GM12878 (cell line): Measurements from ENCODE around the gene SLC12A7. TPM values are rescaled to one million over a fixed set of nuclear protein-coding genes. Genes with fewer than 3 reads are reported as not detected.

Experiments used
- ATAC-seq: fragments of 200-7000 bp; cut with Tn5 transposase; 3 replicates; pipeline ENCODE4 v1.9.1; 2020; ENCODE audit warnings: mild to moderate bottlenecking, moderate library complexity
- BruUV-seq: library from RNA; stranded (reverse); fragments of 400-500 nt; replicated peaks from 2 replicates; lab custom pipeline; 2021; lab: Mats Ljungman, UMichigan
- CTCF ChIA-PET: fragments of 300-600 bp; sonication (Branson Sonifier 250); formaldehyde crosslinking; extraction: SDS; loops from one replicate; lab custom pipeline; 2021; ENCODE audit warnings: inconsistent platforms; lab: Yijun Ruan, JAX
- POLR2A ChIA-PET: fragments of 350-600 bp; formaldehyde crosslinking; extraction: SDS; loops from one replicate; lab custom pipeline; 2021; ENCODE audit warnings: inconsistent platforms; lab: Charles Lee
- RAD21 ChIA-PET: fragments of 300-600 bp; sonication (Branson Sonifier 250); formaldehyde crosslinking; loops from one replicate; lab custom pipeline; 2023; ENCODE audit warnings: antibody characterized with exemption; ENCODE audit not compliant: unreplicated experiment; lab: Charles Lee
- SMC1A ChIA-PET: fragments of 300-600 bp; sonication (Branson Sonifier 250); formaldehyde crosslinking; loops from one replicate; lab custom pipeline; 2023; ENCODE audit not compliant: unreplicated experiment, uncharacterized antibody; lab: Charles Lee
- DNase-seq: peaks from one replicate; pipeline ENCODE4 v3.0.0-alpha.2; 2011; ENCODE audit warnings: low read depth, low spot score
- FAIRE-seq: peaks from 3 replicates; lab custom pipeline; 2011; peaks lifted over from hg19 to GRCh38; lab: Jason Lieb, UNC
- H2AFZ ChIP-seq: 2 replicates; pipeline ENCODE4 v1.6.0; 2011; ENCODE audit warnings: low read depth, low read length, control low read depth; ENCODE audit not compliant: control insufficient read depth
- H3K27ac ChIP-seq: 2 replicates; pipeline ENCODE4 v1.5.1; 2011; ENCODE audit warnings: control low read depth; ENCODE audit not compliant: control insufficient read depth, insufficient read depth
- H3K27me3 ChIP-seq, 2 experiments: replicated peaks in 1 of 2; 2 replicates each; pipeline versions ENCODE4 v1.6.0 to v1.6.1; 2011; ENCODE audit warnings: low read length in 1 of 2; ENCODE audit not compliant: control insufficient read depth in 2 of 2, insufficient read depth in 2 of 2
- H3K36me3 ChIP-seq, 2 experiments: 2 replicates each; pipeline ENCODE4 v1.5.1; 2011; ENCODE audit warnings: low read length in 1 of 2; ENCODE audit not compliant: control insufficient read depth in 2 of 2, insufficient read depth in 2 of 2
- H3K4me1 ChIP-seq: 2 replicates; pipeline ENCODE4 v1.6.1; 2011; ENCODE audit warnings: mild to moderate bottlenecking, low read length, moderate library complexity, mixed read lengths; ENCODE audit not compliant: control insufficient read depth, insufficient read depth
- H3K4me2 ChIP-seq: 2 replicates; pipeline ENCODE4 v1.6.0; 2011; ENCODE audit warnings: control low read depth; ENCODE audit not compliant: control insufficient read depth, insufficient read depth
- H3K4me3 ChIP-seq: fragments of 200-600 bp; sonication (generic); 2 replicates; pipeline ENCODE4 v1.5.1; 2016
- H3K79me2 ChIP-seq: 2 replicates; pipeline ENCODE4 v1.6.0; 2011; ENCODE audit warnings: low read length; ENCODE audit not compliant: control insufficient read depth, insufficient read depth
- H3K9ac ChIP-seq: 2 replicates; pipeline ENCODE4 v1.8.0; 2011; ENCODE audit warnings: low read length, control low read depth, mixed read lengths; ENCODE audit not compliant: control insufficient read depth, insufficient read depth
- H3K9me3 ChIP-seq: replicated peaks from 3 replicates; pipeline ENCODE4 v1.5.1; 2011; ENCODE audit warnings: mild to moderate bottlenecking, low read length; ENCODE audit not compliant: control insufficient read depth, insufficient read depth
- H4K20me1 ChIP-seq: 2 replicates; pipeline ENCODE4 v1.6.0; 2011; ENCODE audit not compliant: control insufficient read depth, insufficient read depth
- ASH2L ChIP-seq: fragments of 300-600, 200-600 bp; sonication (generic); IDR thresholded peaks from 2 replicates; pipeline ENCODE4 v1.6.1; 2017; ENCODE audit warnings: low read depth, mild to moderate bottlenecking, borderline replicate concordance
- BHLHE40 ChIP-seq, 2 experiments: fragments of 450-650 bp in 1 of 2; IDR thresholded peaks; 2 replicates each; pipeline ENCODE4 v1.6.1; 2011 to 2017; ENCODE audit warnings: low read depth in 2 of 2, borderline replicate concordance in 1 of 2, improper control_type of control experiment in 1 of 2, low read length in 1 of 2, mild to moderate bottlenecking in 1 of 2
- CEBPB ChIP-seq, 2 experiments: fragments of 150-350 bp in 1 of 2; IDR thresholded peaks; 2 replicates each; pipeline ENCODE4 v1.6.1; 2012 to 2014; ENCODE audit warnings: low read depth in 2 of 2, low read length in 2 of 2, borderline replicate concordance in 1 of 2, inconsistent platforms in 1 of 2
- CHD2 ChIP-seq: IDR thresholded peaks from 2 replicates; pipeline ENCODE4 v1.6.1; 2011; ENCODE audit warnings: low read depth, low read length, improper control_type of control experiment, borderline replicate concordance
- MYC ChIP-seq: IDR thresholded peaks from 2 replicates; pipeline ENCODE4 v1.6.1; 2011; ENCODE audit warnings: mild to moderate bottlenecking, low read length, moderate library complexity, inconsistent platforms; ENCODE audit not compliant: insufficient read depth, insufficient replicate concordance, insufficient read length, severe bottlenecking
- RAD21 ChIP-seq: IDR thresholded peaks from 2 replicates; pipeline ENCODE4 v1.6.1; 2011; ENCODE audit warnings: mild to moderate bottlenecking, low read depth, low read length, moderate library complexity; ENCODE audit not compliant: insufficient read depth
- RCOR1 ChIP-seq: conservative IDR thresholded peaks from 2 replicates; pipeline ENCODE4 v1.6.1; 2012; ENCODE audit warnings: low read depth, low read length, improper control_type of control experiment
- RUNX3 ChIP-seq: IDR thresholded peaks from 2 replicates; pipeline ENCODE4 v1.6.1; 2012; ENCODE audit warnings: low read length, inconsistent platforms
- ZNF207 ChIP-seq: fragments of 450-650 bp; IDR thresholded peaks from 2 replicates; pipeline ENCODE4 v1.6.1; 2014; ENCODE audit warnings: antibody characterized with exemption, mild to moderate bottlenecking, borderline replicate concordance
- WGBS: methylation state at CpG from one replicate; pipeline ENCODE4 v1.1.6; 2016; ENCODE audit warnings: low lambda C conversion rate; ENCODE audit not compliant: insufficient replicate concordance, insufficient coverage; ENCODE audit errors: missing lambda C conversion rate; 5-methylcytosine and 5-hydroxymethylcytosine counted together
- in situ Hi-C: fragments of 300-500 bp; cut with MboI; formaldehyde crosslinking; loops from 9 replicates; pipeline ENCODE4 v1.14.3; 2018; ENCODE audit warnings: mixed read lengths
- intact Hi-C: fragments of 100-400 bp; cut with micrococcal nuclease; formaldehyde crosslinking; loops from one replicate; pipeline ENCODE4 v1.14.2; 2022; ENCODE audit not compliant: unreplicated experiment
- polyA plus RNA-seq, 11 experiments: library from polyadenylated mRNA; depleted of rRNA in 4 of 11; unstranded in 6 of 11; stranded (reverse) in 5 of 11; fragments of >200 nt; fragmentation: Nextera tagmentation in 4 of 11; fragmentation: Illumina TruSeq in 1 of 11; extraction: Ambion mirVana in 4 of 11; extraction: Trizol in 1 of 11; gene quantifications; 1 replicate in 1 of 11; 2 replicates in 10 of 11; pipeline versions ENCODE4 v1.2.1 to v1.2.3, GENCODE V29; 2011 to 2016; ENCODE audit warnings: inconsistent platforms in 2 of 11, missing spikeins in 2 of 11, low read depth in 1 of 11
- total RNA-seq, 4 experiments: library from RNA; depleted of rRNA in 3 of 4; stranded (reverse); fragments of >200 nt in 3 of 4; fragmentation: Illumina TruSeq in 1 of 4; extraction: Trizol in 1 of 4; gene quantifications; 2 replicates each; pipeline versions ENCODE4 v1.2.1 to v1.2.3, GENCODE V29; 2013 to 2021
- TF ChIP-seq, protein P1 (sequence below): fragments of 450-650 bp; IDR thresholded peaks from 2 replicates; pipeline ENCODE4 v1.6.1; 2017; ENCODE audit warnings: borderline replicate concordance

SLC12A7 gene
- total and polyA plus RNA-seq, 10 of the 15 experiments (the other 5 are each of a cell fraction or from before 2014, with no cell fraction given): 0.10 to 10.0 (median 2.9) TPM

DNA sequence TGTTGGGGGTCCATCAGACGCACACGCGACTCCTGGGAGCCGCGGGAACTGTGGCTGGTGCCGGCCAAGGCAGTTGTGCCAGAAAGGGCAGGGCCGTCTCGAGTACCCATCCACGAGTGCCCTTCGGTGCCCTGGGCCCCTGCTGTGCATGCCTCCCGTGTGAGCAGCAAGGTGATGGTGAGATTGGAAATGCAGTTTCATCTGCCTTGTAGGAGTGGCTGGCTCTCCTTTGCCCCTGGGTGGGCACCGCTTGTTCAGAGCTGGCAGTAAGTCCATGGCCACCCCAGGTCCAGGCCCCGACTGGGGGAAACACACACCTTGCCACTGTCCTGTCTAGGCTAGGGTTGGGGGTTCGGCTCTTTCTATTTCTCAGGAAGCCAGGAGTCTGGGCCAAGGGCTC, 97.5 kb downstream of the SLC12A7 start (continued):
- TF ChIP-seq, protein P1, sequence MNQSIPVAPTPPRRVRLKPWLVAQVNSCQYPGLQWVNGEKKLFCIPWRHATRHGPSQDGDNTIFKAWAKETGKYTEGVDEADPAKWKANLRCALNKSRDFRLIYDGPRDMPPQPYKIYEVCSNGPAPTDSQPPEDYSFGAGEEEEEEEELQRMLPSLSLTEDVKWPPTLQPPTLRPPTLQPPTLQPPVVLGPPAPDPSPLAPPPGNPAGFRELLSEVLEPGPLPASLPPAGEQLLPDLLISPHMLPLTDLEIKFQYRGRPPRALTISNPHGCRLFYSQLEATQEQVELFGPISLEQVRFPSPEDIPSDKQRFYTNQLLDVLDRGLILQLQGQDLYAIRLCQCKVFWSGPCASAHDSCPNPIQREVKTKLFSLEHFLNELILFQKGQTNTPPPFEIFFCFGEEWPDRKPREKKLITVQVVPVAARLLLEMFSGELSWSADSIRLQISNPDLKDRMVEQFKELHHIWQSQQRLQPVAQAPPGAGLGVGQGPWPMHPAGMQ: no peak

DNA sequence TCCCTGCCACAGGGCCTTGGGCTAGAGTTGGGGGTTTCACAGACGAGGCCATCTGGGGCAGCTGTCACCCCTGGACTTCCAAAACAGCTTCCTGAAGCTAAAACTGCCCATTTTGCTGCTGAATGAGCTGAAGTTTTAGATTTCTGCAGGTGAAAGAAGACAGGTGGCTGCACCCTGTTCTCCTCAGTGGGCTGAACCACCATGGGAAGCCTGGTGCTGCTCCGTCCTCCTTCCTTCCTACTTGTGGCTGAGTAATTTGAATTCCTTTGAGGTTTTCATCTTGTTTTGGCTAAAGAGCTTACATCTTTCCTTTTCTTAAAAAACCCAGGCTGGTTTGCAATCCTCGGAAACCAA, 97.9 kb downstream of the SLC12A7 start:
- ChIA-PET CTCF (interaction anchor here (1.5 kb wide), 1 partner anchor 90 kb away, joined by 4 read pairs; no protein-coding TSS in a partner anchor), RAD21 (no interaction called here), SMC1A (no interaction called here), POLR2A (no interaction called here)
- H3K79me2 ChIP-seq: no peaks in the 10 kb centered on the region
- in situ Hi-C loops: loop anchor here (5.0 kb wide), 1 partner anchor 88 kb away; no protein-coding TSS in a partner anchor
- H3K4me3 ChIP-seq: no peak overlapping the region
- DNase-seq: no peak
- H3K27ac ChIP-seq: no peak overlapping the region
- H3K4me2 ChIP-seq: no peak overlapping the region
- no peaks in the 10 kb centered on the region for H4K20me1 ChIP-seq
- no TSS peak for BruUV-seq
- no peak for TF ChIP-seq MYC
- no peak for TF ChIP-seq CHD2
- no peak for TF ChIP-seq CEBPB (IDR thresholded peaks at IDR 0.05; ENCODE audit: borderline replicate concordance in 1 of 2, low read depth in 2 of 2, low read length in 2 of 2)
- TF ChIP-seq ZNF207: no peak
- TF ChIP-seq ASH2L: no peak
- TF ChIP-seq RCOR1: no peak
- TF ChIP-seq RAD21: no peak
- TF ChIP-seq RUNX3: no peak
- TF ChIP-seq BHLHE40 (IDR thresholded peaks at IDR 0.05; ENCODE audit: borderline replicate concordance in 1 of 2, low read depth in 2 of 2, low read length in 1 of 2): no peak
- H2AFZ ChIP-seq: no peak overlapping the region
- no peaks in the 10 kb centered on the region for H3K36me3 ChIP-seq
- peaks cover 0 to 3% of the 10 kb centered on the region in 2 experiments; a peak in 3 of 4 replicates for H3K27me3 ChIP-seq
- no peaks in the 10 kb centered on the region for H3K4me1 ChIP-seq
- WGBS: 0% methylated on average over 3 of the region's 3 CpGs
- ATAC-seq: no peak
- H3K9me3 ChIP-seq: no peaks in the 10 kb centered on the region
- no peak for FAIRE-seq
- intact Hi-C loops: loop anchor here (10.0 kb wide), 1 partner anchor 131 kb away; no protein-coding TSS in a partner anchor
- no peak overlapping the region for H3K9ac ChIP-seq
